Right lobe of liver (tissue), 6 donors: ENCODE data around the gene MPLKIP. TPM values are rescaled to one million over a fixed set of nuclear protein-coding genes. Genes with fewer than 3 reads are reported as not detected.
"Not testable (repeated sequence)": the region's sequence is repeated elsewhere in the genome, so short reads cannot be mapped to it uniquely, and the experiment has no call there.

ENCODE experiments used
- ATAC-seq, 4 donors: fragments of 200-7000 bp; cut with Tn5 transposase; one replicate each; pipeline ENCODE4 v1.9.1; 2020; ENCODE audit warnings: mild to moderate bottlenecking in 4 of 4, moderate library complexity in 4 of 4
- DNase-seq, 3 donors: peaks; one replicate each; pipeline ENCODE4 v3.0.0-alpha.2; 2020
- H3K27ac ChIP-seq, 3 donors: fragments of 200-600 bp; one replicate each; pipeline ENCODE4 v1.8.0; 2022
- H3K27me3 ChIP-seq, 2 donors: fragments of 200-600 bp; one replicate each; pipeline ENCODE4 v1.8.0; 2022
- H3K36me3 ChIP-seq, 4 donors: fragments of 200-600 bp; sonication (generic) in 1 of 4; one replicate each; pipeline versions ENCODE4 v1.5.1 to v1.8.0; 2017 to 2022; ENCODE audit warnings: control low read depth in 1 of 4
- H3K4me1 ChIP-seq, 4 donors: fragments of 200-600 bp; sonication (generic) in 1 of 4; one replicate each; pipeline versions ENCODE4 v1.5.1 to v1.8.0; 2017 to 2022; ENCODE audit warnings: control low read depth in 1 of 4
- H3K4me3 ChIP-seq, 3 donors: fragments of 200-600 bp; one replicate each; pipeline ENCODE4 v1.8.0; 2022
- H3K9me3 ChIP-seq, 4 donors: fragments of 200-600 bp; sonication (generic) in 1 of 4; one replicate each; pipeline versions ENCODE4 v1.5.1 to v1.8.0; 2017 to 2022; ENCODE audit warnings: control low read depth in 1 of 4
- POLR2A ChIP-seq: fragments of 450-650 bp; IDR thresholded peaks from one replicate; pipeline ENCODE4 v1.6.1; 2017; ENCODE audit warnings: antibody characterized with exemption, mild to moderate bottlenecking
- WGBS: methylation state at CpG from one replicate; pipeline ENCODE4 v1.1.6; 2018; ENCODE audit warnings: low coverage, low lambda C conversion rate; ENCODE audit not compliant: insufficient coverage; ENCODE audit errors: missing lambda C conversion rate; 5-methylcytosine and 5-hydroxymethylcytosine counted together
- intact Hi-C, 2 donors: fragments of 100-400 bp; cut with DNase I; formaldehyde crosslinking; loops; one replicate each; pipeline versions ENCODE4 v1.11.2 to v1.14.1; 2022
- total RNA-seq, 6 experiments: library from RNA; depleted of rRNA in 2 of 6; stranded (reverse); fragments of >200 nt in 2 of 6; fragmentation: NEBNext Ultra II Directional in 3 of 6; extraction: Animal tissue kit (Norgen Biotek cat#: 25700) in 3 of 6; gene quantifications; one replicate each; pipeline versions ENCODE4 v1.1.0 to v1.2.4, GENCODE V29; 2016 to 2023
- TF ChIP-seq, protein P1 (sequence below), 4 donors: fragments of 200-600 bp in 3 of 4; fragments of 450-650 bp in 1 of 4; IDR thresholded peaks; one replicate each; pipeline versions ENCODE4 v1.5.1 to v1.8.0; 2016 to 2022; ENCODE audit warnings: antibody characterized with exemption in 4 of 4, mild to moderate bottlenecking in 2 of 4
- donor health status: DM: no; HTN: yes; CAD: no.
- donor health status: DM: no; HTN: no; CAD: no.
- donor health status: DM: no; HTN: no; CAD: no.
- donor health status: DM: no; HTN: yes; CAD: no.
- donor health status: DM: no; HTN: yes; CAD: no.

MPLKIP gene
- total RNA-seq, 6 experiments from 2014 or later, result 18.4 to 59.9 (median 38.9) TPM

- no peaks in the 10 kb centered on the region for H3K36me3 ChIP-seq
- no peaks in the 10 kb centered on the region for H3K9me3 ChIP-seq
- 87% methylated on average over 2 of the region's 2 CpGs for WGBS
- DNase-seq, result no peak
- TF ChIP-seq, protein P1, sequence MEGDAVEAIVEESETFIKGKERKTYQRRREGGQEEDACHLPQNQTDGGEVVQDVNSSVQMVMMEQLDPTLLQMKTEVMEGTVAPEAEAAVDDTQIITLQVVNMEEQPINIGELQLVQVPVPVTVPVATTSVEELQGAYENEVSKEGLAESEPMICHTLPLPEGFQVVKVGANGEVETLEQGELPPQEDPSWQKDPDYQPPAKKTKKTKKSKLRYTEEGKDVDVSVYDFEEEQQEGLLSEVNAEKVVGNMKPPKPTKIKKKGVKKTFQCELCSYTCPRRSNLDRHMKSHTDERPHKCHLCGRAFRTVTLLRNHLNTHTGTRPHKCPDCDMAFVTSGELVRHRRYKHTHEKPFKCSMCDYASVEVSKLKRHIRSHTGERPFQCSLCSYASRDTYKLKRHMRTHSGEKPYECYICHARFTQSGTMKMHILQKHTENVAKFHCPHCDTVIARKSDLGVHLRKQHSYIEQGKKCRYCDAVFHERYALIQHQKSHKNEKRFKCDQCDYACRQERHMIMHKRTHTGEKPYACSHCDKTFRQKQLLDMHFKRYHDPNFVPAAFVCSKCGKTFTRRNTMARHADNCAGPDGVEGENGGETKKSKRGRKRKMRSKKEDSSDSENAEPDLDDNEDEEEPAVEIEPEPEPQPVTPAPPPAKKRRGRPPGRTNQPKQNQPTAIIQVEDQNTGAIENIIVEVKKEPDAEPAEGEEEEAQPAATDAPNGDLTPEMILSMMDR (IDR thresholded peaks at IDR 0.05), result no peak
- TF ChIP-seq POLR2A, result no peak
- no peaks in the 10 kb centered on the region for H3K27me3 ChIP-seq
- intact Hi-C loops, result no loop called here
- H3K4me3 ChIP-seq, result no peak overlapping the region
- no peak overlapping the region for H3K27ac ChIP-seq
- ATAC-seq, result no peak
- H3K4me1 ChIP-seq, result no peaks in the 10 kb centered on the region
Observed at GRCh38 chr7:40148671-40149070, 14.2 kb upstream of the MPLKIP start.

DNA sequence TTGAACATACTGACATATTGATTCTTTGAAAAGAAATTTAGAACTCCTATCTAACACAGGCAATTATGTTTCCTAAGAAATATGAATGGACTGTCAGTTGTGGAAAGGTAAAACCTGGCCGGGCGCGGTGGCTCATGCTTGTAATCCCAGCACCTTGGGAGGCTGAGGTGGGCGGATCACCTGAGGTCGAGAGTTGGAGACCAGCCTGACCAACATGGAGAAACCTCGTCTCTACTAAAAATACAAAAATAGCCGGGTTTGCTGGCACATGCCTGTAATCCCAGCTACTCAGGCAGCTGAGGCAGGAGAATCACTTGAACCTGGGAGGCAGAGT, 13.8 kb upstream of the MPLKIP start:
- 90% methylated on average over 2 of the region's 7 CpGs for WGBS
- H3K4me1 ChIP-seq, H3K9me3 ChIP-seq, H3K36me3 ChIP-seq, H3K27ac ChIP-seq, H3K27me3 ChIP-seq, ATAC-seq, intact Hi-C loops, H3K4me3 ChIP-seq, DNase-seq: not testable (repeated sequence)

- WGBS, result 94% methylated on average over 17 of the region's 19 CpGs
- H3K27ac ChIP-seq, result no peak overlapping the region
Observed at GRCh38 chr7:40147371-40148246, 13.2 kb upstream of the MPLKIP start.

GRCh38 chr7:40145596-40146130, 11.2 kb upstream of the MPLKIP start:
- H3K27ac ChIP-seq, ATAC-seq, H3K27me3 ChIP-seq, H3K9me3 ChIP-seq, H3K4me3 ChIP-seq, DNase-seq, intact Hi-C loops, H3K4me1 ChIP-seq, H3K36me3 ChIP-seq: not testable (repeated sequence)
- 52% methylated on average over 3 of the region's 3 CpGs for WGBS

More at GRCh38 chr7:40147371-40148246, 13.2 kb upstream of the MPLKIP start:
- H3K9me3 ChIP-seq, result no peaks in the 10 kb centered on the region
- TF ChIP-seq, protein P1 (IDR thresholded peaks at IDR 0.05), result no peak
- TF ChIP-seq POLR2A, result no peak
- ATAC-seq (no peak), DNase-seq (no peak)
- intact Hi-C loops, result no loop called here
- no peaks in the 10 kb centered on the region for H3K36me3 ChIP-seq
- H3K27me3 ChIP-seq, result no peaks in the 10 kb centered on the region
- H3K4me1 ChIP-seq, result no peaks in the 10 kb centered on the region
- no peak overlapping the region for H3K4me3 ChIP-seq

GRCh38 chr7:40141916-40142315, 7.5 kb upstream of the MPLKIP start:
- H3K27ac ChIP-seq, H3K4me3 ChIP-seq, ATAC-seq, DNase-seq, H3K4me1 ChIP-seq, H3K36me3 ChIP-seq, H3K9me3 ChIP-seq, H3K27me3 ChIP-seq, intact Hi-C loops: not testable (repeated sequence)
- WGBS, result 93% methylated on average over 5 of the region's 5 CpGs

DNA sequence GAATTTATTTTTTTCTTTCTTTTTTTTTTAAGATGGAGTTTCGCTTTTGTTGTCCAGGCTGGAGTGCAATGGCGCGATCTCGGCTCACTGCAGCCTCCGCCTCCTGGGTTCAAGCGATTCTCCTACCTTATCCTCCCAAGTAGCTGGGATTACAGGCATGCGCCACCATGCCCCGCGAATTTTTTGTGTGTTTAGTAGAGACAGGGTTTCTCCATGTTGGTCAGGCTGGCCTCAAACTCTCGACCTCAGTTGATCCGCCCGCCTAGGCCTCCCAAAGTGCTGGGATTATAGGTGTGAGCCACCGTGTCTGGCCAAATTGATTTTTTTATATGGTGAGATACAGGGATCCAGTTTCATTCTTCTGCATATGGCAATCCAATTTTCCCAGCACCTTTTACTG, 5.5 kb upstream of the MPLKIP start:
- H3K27ac ChIP-seq, intact Hi-C loops, ATAC-seq, H3K27me3 ChIP-seq, H3K4me3 ChIP-seq, H3K9me3 ChIP-seq, H3K4me1 ChIP-seq, DNase-seq, H3K36me3 ChIP-seq: not testable (repeated sequence)
- 83% methylated on average over 2 of the region's 13 CpGs for WGBS
